ENCODE measurements around the gene OSBPL2. TPM values are rescaled to one million over a fixed set of nuclear protein-coding genes. Genes with fewer than 3 reads are reported as not detected.

Gene OSBPL2
- total and polyA plus RNA-seq, 2 experiments from 2014 or later: 22.2 to 27.9 TPM

- no peaks in the 10 kb centered on the region for H3F3A ChIP-seq (ENCODE audit: insufficient read depth)
- DNase-seq: no peak
- no peak overlapping the region for H3K4me3 ChIP-seq
- 56 to 63% methylated on average over 19 to 32 of the region's 40 CpGs for WGBS, 2 experiments (ENCODE audit: low coverage in 1 of 2, low lambda C conversion rate in 2 of 2, missing lambda C conversion rate in 2 of 2)
- no peak overlapping the region for H2AFZ ChIP-seq
- peaks cover 18% of the 10 kb centered on the region for H3K27me3 ChIP-seq (replicated peaks; ENCODE audit: insufficient read depth)
- no peak overlapping the region for H3K27ac ChIP-seq
- H3K9me2 ChIP-seq (ENCODE audit: insufficient read depth): no peaks in the 10 kb centered on the region
- H3K79me2 ChIP-seq (ENCODE audit: insufficient read depth): no peaks in the 10 kb centered on the region
- H3K4me1 ChIP-seq (ENCODE audit: insufficient read depth): no peaks in the 10 kb centered on the region
- no peaks in the 10 kb centered on the region for H4K20me1 ChIP-seq (ENCODE audit: insufficient read depth)
- no peak for TF ChIP-seq EZH2phosphoT487 (IDR thresholded peaks at IDR 0.05; ENCODE audit: insufficient read depth, low read depth)
- TF ChIP-seq EZH2 (IDR thresholded peaks at IDR 0.05; ENCODE audit: insufficient read depth, poor library complexity, severe bottlenecking): no peak
- no peak overlapping the region for H3K9ac ChIP-seq
- in situ Hi-C loops (cut with MboI): no loop called here
- no peaks in the 10 kb centered on the region for H3K36me3 ChIP-seq (ENCODE audit: low read depth)
- no peak overlapping the region for H3K4me2 ChIP-seq (ENCODE audit: unreplicated experiment)
- H3K9me3 ChIP-seq (ENCODE audit: low read depth): no peaks in the 10 kb centered on the region
Measured at GRCh38 chr20:62215991-62216635, 22.2 kb upstream of the OSBPL2 start.

GRCh38 chr20:62216636-62217566 is 21.4 kb upstream of the OSBPL2 start:
- H3K9me2 ChIP-seq (ENCODE audit: insufficient read depth): no peaks in the 10 kb centered on the region
- WGBS, 2 experiments (ENCODE audit: low coverage in 1 of 2, low lambda C conversion rate in 2 of 2, missing lambda C conversion rate in 2 of 2): 70 to 73% methylated on average over 13 to 26 of the region's 26 CpGs
- no peak overlapping the region for H3K9ac ChIP-seq
- no peaks in the 10 kb centered on the region for H3K9me3 ChIP-seq (ENCODE audit: low read depth)
- H4K20me1 ChIP-seq (ENCODE audit: insufficient read depth): no peaks in the 10 kb centered on the region
- H3K27ac ChIP-seq: no peak overlapping the region
- no peak overlapping the region for H2AFZ ChIP-seq
- TF ChIP-seq EZH2 (IDR thresholded peaks at IDR 0.05; ENCODE audit: insufficient read depth, poor library complexity, severe bottlenecking) (no peak), EZH2phosphoT487 (IDR thresholded peaks at IDR 0.05; ENCODE audit: insufficient read depth, low read depth) (no peak)
- no peaks in the 10 kb centered on the region for H3K36me3 ChIP-seq (ENCODE audit: low read depth)
- H3K4me1 ChIP-seq (ENCODE audit: insufficient read depth): no peaks in the 10 kb centered on the region
- H3K79me2 ChIP-seq (ENCODE audit: insufficient read depth): no peaks in the 10 kb centered on the region
- H3K4me3 ChIP-seq: no peak overlapping the region
- in situ Hi-C loops (cut with MboI): no loop called here
- H3K27me3 ChIP-seq (replicated peaks; ENCODE audit: insufficient read depth): peaks cover 24% of the 10 kb centered on the region
- H3K4me2 ChIP-seq (ENCODE audit: unreplicated experiment): no peak overlapping the region
- no peaks in the 10 kb centered on the region for H3F3A ChIP-seq (ENCODE audit: insufficient read depth)
- DNase-seq: no peak

- TF ChIP-seq EZH2 (IDR thresholded peaks at IDR 0.05; ENCODE audit: insufficient read depth, poor library complexity, severe bottlenecking) (no peak), EZH2phosphoT487 (IDR thresholded peaks at IDR 0.05; ENCODE audit: insufficient read depth, low read depth) (no peak)
- Histone ChIP-seq H3K4me3 (no peak overlapping the region), H3K9me3 (ENCODE audit: low read depth) (no peaks in the 10 kb centered on the region), H3K9me2 (ENCODE audit: insufficient read depth) (no peaks in the 10 kb centered on the region), H3K4me1 (ENCODE audit: insufficient read depth) (no peaks in the 10 kb centered on the region), H3K27ac (no peak overlapping the region), H3F3A (ENCODE audit: insufficient read depth) (no peaks in the 10 kb centered on the region), H3K79me2 (ENCODE audit: insufficient read depth) (no peaks in the 10 kb centered on the region), H3K27me3 (replicated peaks; ENCODE audit: insufficient read depth) (peaks cover 24% of the 10 kb centered on the region), H3K36me3 (ENCODE audit: low read depth) (no peaks in the 10 kb centered on the region), H3K9ac (no peak overlapping the region), H4K20me1 (ENCODE audit: insufficient read depth) (no peaks in the 10 kb centered on the region), H3K4me2 (ENCODE audit: unreplicated experiment) (no peak overlapping the region), H2AFZ (no peak overlapping the region)
- in situ Hi-C loops (cut with MboI): no loop called here
- DNase-seq: no peak
- WGBS, 2 experiments (ENCODE audit: low coverage in 1 of 2, low lambda C conversion rate in 2 of 2, missing lambda C conversion rate in 2 of 2): 53% methylated on average over 33 to 38 of the region's 38 CpGs
Measured at GRCh38 chr20:62217913-62218773, 20.2 kb upstream of the OSBPL2 start.
